ENCODE results near the gene S1PR3.

The S1PR3 gene

DNA sequence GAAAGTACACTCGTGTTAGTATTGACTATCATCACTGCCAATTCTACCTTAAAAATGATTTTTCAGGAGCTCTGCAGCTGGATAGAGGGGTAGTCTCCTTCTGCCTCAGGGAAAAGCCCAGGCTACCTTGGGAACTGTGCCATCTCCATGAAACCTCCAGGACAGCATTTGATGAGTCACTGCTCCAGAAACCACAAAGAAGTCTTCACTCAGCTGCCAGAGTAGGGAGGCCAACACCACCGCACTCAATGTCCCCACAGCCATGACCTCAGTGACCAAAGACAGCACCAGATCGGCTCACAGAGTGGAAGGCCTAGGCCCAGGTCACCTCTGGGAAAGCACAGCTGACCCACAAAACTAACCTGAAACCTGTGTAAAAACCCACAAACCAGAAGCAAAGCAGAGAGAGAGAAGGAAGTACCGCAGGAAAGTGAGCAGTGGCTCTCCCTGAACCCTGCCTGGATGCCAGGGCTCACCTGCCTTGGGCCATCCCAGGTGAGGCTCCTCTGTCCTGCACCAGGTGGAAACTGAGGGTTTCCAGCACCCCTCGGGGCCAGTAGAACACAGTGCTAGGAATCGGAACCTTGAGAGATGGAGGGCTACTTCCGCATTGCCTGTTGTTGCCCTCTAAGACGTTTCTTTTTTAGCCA, 30.0 kb downstream of the S1PR3 start:
- H3K4me3 Mint-ChIP-seq: no peak overlapping the region
- H3K27me3 Mint-ChIP-seq: peaks cover 25% of the 10 kb centered on the region
- no peaks in the 10 kb centered on the region for H3K9me3 Mint-ChIP-seq
- no peak for DNase-seq
- H3K36me3 Mint-ChIP-seq (ENCODE audit: low read depth): no peaks in the 10 kb centered on the region
- H3K4me1 Mint-ChIP-seq (ENCODE audit: low read depth): no peaks in the 10 kb centered on the region
- H3K27ac Mint-ChIP-seq: no peak overlapping the region

DNA sequence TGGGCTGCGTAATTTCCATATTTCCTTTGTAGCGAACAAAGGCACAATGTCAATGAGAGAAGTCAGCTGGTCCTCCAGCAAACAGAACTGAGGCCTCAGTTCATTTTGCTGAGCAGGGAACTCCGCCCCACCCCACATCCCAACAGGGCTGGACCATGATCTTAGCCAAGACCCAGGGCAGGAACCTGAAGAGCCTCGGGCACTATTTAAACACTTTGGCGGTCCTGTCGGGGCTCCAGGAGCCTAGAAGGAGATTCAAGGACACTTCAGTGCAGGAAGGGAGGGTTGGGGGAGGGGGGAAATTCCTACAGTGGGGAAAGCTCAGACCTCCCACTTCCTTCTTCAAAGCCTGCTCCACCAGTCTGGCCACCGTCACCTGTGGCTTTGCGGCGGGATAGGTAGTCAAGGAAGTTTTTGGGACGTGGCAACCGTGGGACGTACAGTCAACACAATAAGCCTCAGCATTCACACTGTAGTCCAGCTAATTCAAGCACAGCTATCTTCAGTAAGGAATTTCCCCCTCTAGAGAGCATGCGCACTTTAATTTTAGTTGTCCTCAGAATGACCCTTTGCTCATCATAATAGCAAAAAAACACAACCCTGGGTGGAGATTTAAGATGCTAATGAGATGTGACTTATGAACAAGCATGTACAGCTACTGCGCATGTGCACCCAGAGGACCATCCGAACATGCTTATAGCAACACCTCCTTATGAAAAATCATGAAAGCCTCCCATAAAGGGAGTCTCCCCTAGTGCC, 30.9 kb downstream of the S1PR3 start:
- no peak for DNase-seq
- Mint-ChIP-seq H3K9me3 (no peaks in the 10 kb centered on the region), H3K4me3 (no peak overlapping the region), H3K27ac (no peak overlapping the region), H3K27me3 (peaks cover 29% of the 10 kb centered on the region), H3K4me1 (ENCODE audit: low read depth) (no peaks in the 10 kb centered on the region), H3K36me3 (ENCODE audit: low read depth) (no peaks in the 10 kb centered on the region)

DNA sequence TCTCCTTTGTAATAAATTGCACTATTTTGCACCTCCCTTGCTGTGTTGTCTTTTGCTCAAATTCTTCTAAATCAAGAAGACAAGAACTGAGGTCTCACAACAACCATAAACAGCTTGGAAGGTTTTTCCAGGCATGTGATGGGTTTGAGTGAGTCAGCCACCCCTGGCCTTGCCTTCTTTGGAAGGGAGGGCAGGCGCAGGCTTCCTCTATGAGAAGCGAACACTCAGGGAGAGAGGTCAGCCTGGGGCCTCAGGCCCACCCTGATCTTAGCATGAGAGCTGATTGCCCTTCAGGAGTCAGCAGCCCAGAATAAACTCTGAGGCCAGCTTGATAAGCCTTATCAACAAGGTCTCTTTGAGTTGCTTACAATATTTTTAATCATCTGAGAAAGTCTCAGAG, 31.6 kb downstream of the S1PR3 start:
- Mint-ChIP-seq H3K4me1 (ENCODE audit: low read depth) (no peaks in the 10 kb centered on the region), H3K4me3 (no peak overlapping the region), H3K27ac (no peak overlapping the region), H3K9me3 (no peaks in the 10 kb centered on the region), H3K36me3 (ENCODE audit: low read depth) (no peaks in the 10 kb centered on the region), H3K27me3 (peaks cover 27% of the 10 kb centered on the region)
- no peak for DNase-seq

DNA sequence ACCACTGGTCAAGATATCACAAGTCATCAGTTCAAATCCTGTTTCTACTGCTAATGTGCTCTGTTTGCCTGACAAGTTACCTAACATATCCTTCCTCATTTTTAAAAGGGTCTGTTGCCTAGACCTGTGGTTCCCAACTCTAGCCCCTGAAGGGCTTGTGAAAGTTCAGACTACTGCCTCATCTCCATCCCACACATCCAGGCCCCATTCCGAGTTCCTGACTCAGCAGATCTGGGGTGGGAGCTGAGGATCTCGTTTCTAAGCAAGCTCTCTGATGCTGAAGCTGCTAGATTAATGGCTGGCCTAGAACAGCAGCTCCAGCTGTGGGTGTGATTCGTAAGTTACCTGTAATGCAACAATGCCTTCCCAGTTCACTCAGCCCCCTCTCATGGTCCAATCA, 32.5 kb downstream of the S1PR3 start:
- peaks cover 26% of the 10 kb centered on the region for H3K27me3 Mint-ChIP-seq
- H3K36me3 Mint-ChIP-seq (ENCODE audit: low read depth): no peaks in the 10 kb centered on the region
- DNase-seq: no peak
- H3K9me3 Mint-ChIP-seq: no peaks in the 10 kb centered on the region
- H3K27ac Mint-ChIP-seq: no peak overlapping the region
- H3K4me1 Mint-ChIP-seq (ENCODE audit: low read depth): no peaks in the 10 kb centered on the region
- no peak overlapping the region for H3K4me3 Mint-ChIP-seq

DNA sequence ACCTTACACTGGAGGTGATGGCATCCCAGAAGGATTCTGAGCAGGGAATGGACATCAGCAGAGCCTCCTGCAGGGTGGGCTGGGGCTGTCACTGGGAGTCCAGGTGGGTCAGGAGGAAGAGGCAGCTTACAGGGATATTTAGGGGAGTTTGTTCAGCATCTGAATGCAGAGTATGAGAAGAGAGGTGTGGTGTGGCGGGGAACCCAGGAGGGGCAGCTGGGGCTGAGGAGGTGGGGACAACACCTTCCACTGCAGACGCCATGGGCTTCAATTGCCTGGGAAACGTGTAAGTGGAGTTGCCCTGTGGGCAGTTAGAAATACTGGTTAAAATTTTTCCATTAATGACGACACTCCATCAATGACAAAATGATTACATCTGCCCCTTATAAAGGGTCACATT, 33.5 kb downstream of the S1PR3 start:
- Mint-ChIP-seq H3K36me3 (ENCODE audit: low read depth) (no peaks in the 10 kb centered on the region), H3K27me3 (peaks cover 27% of the 10 kb centered on the region), H3K4me3 (no peak overlapping the region), H3K4me1 (ENCODE audit: low read depth) (no peaks in the 10 kb centered on the region), H3K27ac (no peak overlapping the region), H3K9me3 (peaks cover 4% of the 10 kb centered on the region)
- no peak for DNase-seq

DNA sequence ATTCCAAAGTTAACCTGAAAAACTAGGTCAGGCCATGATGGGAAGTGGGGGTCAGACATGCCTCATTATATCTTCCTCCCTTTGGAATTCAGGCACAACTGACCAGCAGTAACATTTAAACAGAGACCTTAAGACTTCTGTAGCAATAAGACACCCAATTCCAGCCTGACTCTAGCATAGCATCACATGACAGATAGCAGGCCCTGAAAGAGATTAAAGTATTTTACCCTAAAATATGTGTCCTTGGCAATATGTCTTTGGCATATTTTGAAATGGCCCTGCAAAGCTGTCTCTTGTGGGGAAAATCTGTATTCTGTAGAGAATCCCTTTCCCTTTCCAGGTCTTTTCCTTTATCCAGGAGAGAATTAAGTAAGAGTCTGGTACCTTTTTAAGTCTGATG, 34.3 kb downstream of the S1PR3 start:
- no peak for DNase-seq
- H3K4me1 Mint-ChIP-seq (ENCODE audit: low read depth): no peaks in the 10 kb centered on the region
- H3K9me3 Mint-ChIP-seq: peaks cover 10% of the 10 kb centered on the region
- no peak overlapping the region for H3K4me3 Mint-ChIP-seq
- H3K27ac Mint-ChIP-seq: no peak overlapping the region
- no peaks in the 10 kb centered on the region for H3K36me3 Mint-ChIP-seq (ENCODE audit: low read depth)
- H3K27me3 Mint-ChIP-seq: peaks cover 27% of the 10 kb centered on the region

DNA sequence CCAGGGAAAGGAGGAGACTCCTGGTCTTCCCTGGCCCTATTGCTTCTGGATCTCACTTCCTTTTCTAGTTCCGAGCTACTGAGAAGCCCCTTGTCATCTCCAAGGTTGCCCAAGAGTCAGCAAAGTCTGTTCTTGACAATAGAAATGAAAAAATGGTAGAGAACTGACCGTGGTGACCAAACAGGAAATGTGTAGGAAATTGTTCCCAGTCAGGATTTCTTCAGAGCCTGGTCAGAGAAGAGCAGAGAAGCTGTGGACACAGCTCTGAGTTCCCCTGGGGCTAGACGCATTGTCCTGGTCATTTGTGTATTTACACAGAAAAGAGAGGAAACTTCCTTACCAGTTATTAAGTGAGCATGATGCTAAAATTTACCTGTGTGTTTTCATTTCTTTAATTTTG, 35.6 kb downstream of the S1PR3 start:
- H3K36me3 Mint-ChIP-seq (ENCODE audit: low read depth): no peaks in the 10 kb centered on the region
- DNase-seq: no peak
- H3K27ac Mint-ChIP-seq: no peak overlapping the region
- peaks cover 19% of the 10 kb centered on the region for H3K9me3 Mint-ChIP-seq
- no peaks in the 10 kb centered on the region for H3K4me1 Mint-ChIP-seq (ENCODE audit: low read depth)
- H3K27me3 Mint-ChIP-seq: peaks cover 37% of the 10 kb centered on the region
- H3K4me3 Mint-ChIP-seq: no peak overlapping the region

DNA sequence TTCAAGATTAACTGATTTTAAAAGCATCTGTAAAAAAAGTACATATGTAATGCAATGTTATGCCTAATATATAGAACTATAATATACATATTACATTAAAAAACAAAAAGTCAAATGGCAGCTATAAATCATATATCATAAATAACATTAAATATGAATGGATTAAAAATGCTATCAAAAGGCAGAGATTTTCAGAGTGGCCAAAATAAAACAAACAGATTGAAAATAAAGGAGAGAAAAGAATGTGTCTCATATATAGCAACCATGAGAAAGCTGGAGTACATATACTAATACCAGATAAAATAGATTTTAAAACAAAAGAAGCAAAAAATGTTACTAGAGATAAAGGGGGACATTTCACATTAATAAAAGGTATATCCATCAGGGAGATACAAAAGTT, 38.5 kb downstream of the S1PR3 start:
- no peak for DNase-seq
- no peak overlapping the region for H3K4me3 Mint-ChIP-seq
- H3K27ac Mint-ChIP-seq: no peak overlapping the region
- peaks cover 58% of the 10 kb centered on the region for H3K27me3 Mint-ChIP-seq
- H3K36me3 Mint-ChIP-seq (ENCODE audit: low read depth): no peaks in the 10 kb centered on the region
- H3K9me3 Mint-ChIP-seq: peaks cover 19% of the 10 kb centered on the region
- H3K4me1 Mint-ChIP-seq (ENCODE audit: low read depth): no peaks in the 10 kb centered on the region

DNA sequence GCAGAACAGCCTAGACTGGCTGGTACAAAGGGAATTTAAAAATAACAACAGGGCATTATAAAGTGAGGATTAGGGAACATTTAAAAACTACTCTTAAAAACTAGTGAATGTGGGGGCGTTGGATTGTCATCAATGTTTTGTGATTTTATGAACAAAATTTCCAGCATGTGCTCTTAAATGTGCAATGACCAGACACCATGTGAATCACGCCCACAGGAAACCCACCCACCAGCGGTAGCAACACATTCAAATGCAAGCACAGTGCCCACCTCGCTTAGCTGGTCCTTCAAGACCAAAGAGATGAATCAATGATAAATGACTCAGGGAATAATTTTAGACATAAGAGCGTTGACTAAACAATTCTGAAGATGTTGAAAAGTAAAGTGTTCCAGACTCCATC, 40.9 kb downstream of the S1PR3 start:
- no peak overlapping the region for H3K27ac Mint-ChIP-seq
- H3K9me3 Mint-ChIP-seq: peaks cover 19% of the 10 kb centered on the region
- no peaks in the 10 kb centered on the region for H3K4me1 Mint-ChIP-seq (ENCODE audit: low read depth)
- DNase-seq: no peak
- H3K4me3 Mint-ChIP-seq: no peak overlapping the region
- peaks cover 57% of the 10 kb centered on the region for H3K27me3 Mint-ChIP-seq
- no peaks in the 10 kb centered on the region for H3K36me3 Mint-ChIP-seq (ENCODE audit: low read depth)

DNA sequence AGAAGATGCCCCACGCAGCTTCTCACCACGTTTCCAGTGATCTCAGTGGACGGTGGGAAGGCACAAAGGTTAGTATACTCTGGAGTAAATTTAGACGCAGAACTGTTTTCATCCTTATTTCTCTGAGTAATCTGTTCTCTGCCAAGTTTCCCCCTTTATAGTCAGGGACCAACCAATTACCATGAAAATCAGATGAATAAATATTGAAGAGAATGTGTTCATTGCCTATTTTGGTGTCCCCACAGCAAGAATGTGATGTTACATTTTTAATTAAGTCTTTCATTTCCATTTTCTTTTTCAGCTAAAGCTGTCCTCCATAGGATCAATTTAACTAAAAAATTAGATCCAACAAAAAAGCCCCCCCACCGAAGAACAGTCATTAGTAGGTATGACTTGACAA, 41.4 kb downstream of the S1PR3 start:
- Mint-ChIP-seq H3K27me3 (peaks cover 56% of the 10 kb centered on the region), H3K9me3 (peaks cover 19% of the 10 kb centered on the region), H3K4me1 (ENCODE audit: low read depth) (no peaks in the 10 kb centered on the region), H3K4me3 (no peak overlapping the region), H3K27ac (no peak overlapping the region), H3K36me3 (ENCODE audit: low read depth) (no peaks in the 10 kb centered on the region)
- no peak for DNase-seq

DNA sequence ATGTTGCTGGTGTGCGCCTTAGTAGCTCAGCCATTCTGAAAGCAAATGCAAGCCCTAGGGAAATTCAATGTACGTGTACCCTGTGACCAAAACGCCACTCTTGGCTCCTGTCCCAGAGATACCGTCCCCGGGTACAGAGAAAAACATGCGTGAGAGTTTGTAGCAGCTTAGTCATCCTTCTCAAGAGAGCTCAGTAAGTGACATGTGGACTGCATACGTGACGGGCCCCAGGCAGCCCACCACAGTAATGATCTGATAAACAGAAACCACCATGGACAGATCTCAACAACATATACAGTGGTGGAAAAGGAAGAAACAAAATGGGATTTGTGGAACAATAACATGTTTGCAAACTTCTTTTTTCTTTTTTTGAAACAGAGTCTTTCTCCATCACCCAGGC, 45.1 kb downstream of the S1PR3 start:
- Mint-ChIP-seq H3K4me1 (ENCODE audit: low read depth) (no peaks in the 10 kb centered on the region), H3K27ac (no peak overlapping the region), H3K27me3 (peaks cover 43% of the 10 kb centered on the region), H3K9me3 (peaks cover 2% of the 10 kb centered on the region), H3K36me3 (ENCODE audit: low read depth) (no peaks in the 10 kb centered on the region), H3K4me3 (no peak overlapping the region)
- DNase-seq: no peak

DNA sequence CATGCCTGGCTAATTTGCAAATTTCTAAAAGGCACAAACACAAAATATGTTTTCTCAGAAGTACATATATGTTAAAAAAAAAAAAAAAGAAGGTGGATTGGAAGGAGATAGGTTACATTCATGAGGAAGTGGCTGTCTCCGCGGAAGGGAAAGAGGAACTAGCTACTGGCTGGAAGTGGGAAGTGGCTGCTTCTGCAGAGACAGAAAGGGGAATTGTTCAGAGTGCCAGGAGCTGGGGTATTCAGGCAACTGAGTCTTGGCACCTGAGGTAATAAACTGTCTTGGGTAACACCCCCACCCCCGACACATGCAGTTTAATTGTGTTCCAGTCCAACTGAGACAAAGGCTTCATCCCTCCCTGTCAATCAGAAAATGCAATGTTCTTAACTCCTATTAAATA, 45.6 kb downstream of the S1PR3 start:
- no peak overlapping the region for H3K4me3 Mint-ChIP-seq
- no peaks in the 10 kb centered on the region for H3K9me3 Mint-ChIP-seq
- peaks cover 41% of the 10 kb centered on the region for H3K27me3 Mint-ChIP-seq
- no peaks in the 10 kb centered on the region for H3K36me3 Mint-ChIP-seq (ENCODE audit: low read depth)
- H3K27ac Mint-ChIP-seq: no peak overlapping the region
- no peak for DNase-seq
- H3K4me1 Mint-ChIP-seq (ENCODE audit: low read depth): no peaks in the 10 kb centered on the region

DNA sequence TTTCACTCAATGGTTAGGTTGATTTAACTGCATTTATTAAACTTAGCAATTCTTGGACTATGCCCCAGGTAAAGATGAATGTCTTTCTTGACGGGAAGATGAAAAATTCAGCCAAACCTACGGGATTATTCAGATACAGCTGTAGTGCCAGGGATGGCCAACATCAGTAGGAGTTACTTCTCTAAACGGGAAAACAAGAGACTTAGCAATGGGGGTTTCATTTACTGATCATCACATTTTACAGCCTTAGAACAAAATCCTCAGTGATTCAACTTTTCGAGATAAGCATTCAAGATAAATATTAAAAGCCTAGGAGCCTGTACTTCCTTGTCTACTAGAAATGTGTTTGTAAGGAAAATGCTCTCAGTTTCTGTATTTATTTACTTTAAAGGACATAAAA, 46.1 kb downstream of the S1PR3 start:
- H3K36me3 Mint-ChIP-seq (ENCODE audit: low read depth): no peaks in the 10 kb centered on the region
- DNase-seq: no peak
- no peaks in the 10 kb centered on the region for H3K9me3 Mint-ChIP-seq
- H3K4me3 Mint-ChIP-seq: no peak overlapping the region
- no peak overlapping the region for H3K27ac Mint-ChIP-seq
- peaks cover 39% of the 10 kb centered on the region for H3K27me3 Mint-ChIP-seq
- no peaks in the 10 kb centered on the region for H3K4me1 Mint-ChIP-seq (ENCODE audit: low read depth)

DNA sequence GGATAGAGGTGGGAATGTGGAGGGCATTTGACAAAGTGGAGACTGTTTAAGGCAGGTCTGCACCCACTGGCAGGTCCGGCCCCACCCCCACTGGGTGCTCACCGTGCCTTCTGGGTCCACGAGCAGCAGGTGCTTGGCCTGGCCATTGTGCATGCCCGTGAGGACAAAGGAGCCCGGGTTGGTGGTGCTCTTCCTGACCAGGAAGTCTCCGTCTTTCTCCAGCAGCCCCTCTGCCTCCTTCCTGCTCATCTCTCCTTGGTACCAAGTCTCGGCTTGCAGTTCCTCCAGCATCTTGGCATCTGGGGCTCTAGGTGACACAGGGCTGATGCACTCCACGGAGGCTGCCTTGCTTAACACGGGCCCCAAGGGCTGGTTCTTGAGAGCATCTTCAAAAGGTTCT, 46.6 kb downstream of the S1PR3 start:
- Mint-ChIP-seq H3K4me3 (no peak overlapping the region), H3K9me3 (no peaks in the 10 kb centered on the region), H3K4me1 (ENCODE audit: low read depth) (no peaks in the 10 kb centered on the region), H3K27ac (no peak overlapping the region), H3K36me3 (ENCODE audit: low read depth) (no peaks in the 10 kb centered on the region), H3K27me3 (peaks cover 34% of the 10 kb centered on the region)
- DNase-seq: no peak

DNA sequence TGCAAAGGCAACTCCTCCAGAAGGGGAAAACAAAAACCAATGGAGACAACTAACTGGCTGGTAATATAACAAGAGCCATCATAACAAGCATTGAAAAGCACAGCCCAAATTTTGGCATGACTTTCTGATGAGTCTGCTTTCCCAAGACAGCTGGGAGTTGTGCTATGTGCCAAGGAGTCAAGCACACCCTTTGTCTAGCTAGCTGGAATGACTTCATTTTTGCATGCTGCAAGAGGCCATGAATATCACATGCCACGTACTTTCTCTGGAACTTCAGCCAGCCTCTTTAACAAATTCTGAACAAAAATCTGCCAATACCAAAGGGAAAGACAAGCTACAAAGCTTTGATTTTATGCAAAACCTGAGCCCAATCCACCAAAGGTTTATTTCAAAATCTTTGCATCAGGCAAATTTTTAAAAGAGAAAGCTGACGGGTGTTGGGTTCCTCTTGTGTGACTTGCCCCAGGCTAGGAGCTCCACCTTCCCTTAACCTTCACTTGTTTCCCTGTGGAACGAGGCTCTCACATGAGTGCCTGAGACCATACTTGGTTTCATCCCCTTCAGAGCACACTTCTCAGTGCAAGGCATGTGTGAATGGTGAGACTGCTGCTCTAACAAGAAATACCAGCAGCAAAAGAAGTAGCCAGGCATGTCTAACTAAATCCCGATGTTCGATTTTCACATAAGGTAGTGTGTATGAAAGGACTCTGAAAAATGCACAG, 47.3 kb downstream of the S1PR3 start:
- H3K27ac Mint-ChIP-seq: no peak overlapping the region
- H3K9me3 Mint-ChIP-seq: no peaks in the 10 kb centered on the region

More for the DNA sequence above, 47.3 kb downstream of the S1PR3 start:
- H3K4me3 Mint-ChIP-seq: no peak overlapping the region
- no peaks in the 10 kb centered on the region for H3K4me1 Mint-ChIP-seq (ENCODE audit: low read depth)
- DNase-seq: no peak
- peaks cover 32% of the 10 kb centered on the region for H3K27me3 Mint-ChIP-seq
- no peaks in the 10 kb centered on the region for H3K36me3 Mint-ChIP-seq (ENCODE audit: low read depth)
